HL-60 (cell line): ENCODE data around the gene FAF1.

ENCODE experiments used
- TF ChIP-seq, protein P1 (sequence below): IDR thresholded peaks from 2 replicates; pipeline ENCODE4 v1.6.1; 2012; ENCODE audit warnings: low read depth; ENCODE audit not compliant: insufficient replicate concordance
- TF ChIP-seq, protein P2 (sequence below): IDR thresholded peaks from one replicate; pipeline ENCODE4 v1.5.1; 2011; ENCODE audit warnings: low read length, control low read depth, inconsistent platforms; ENCODE audit not compliant: insufficient read depth

- TF ChIP-seq, protein P1, sequence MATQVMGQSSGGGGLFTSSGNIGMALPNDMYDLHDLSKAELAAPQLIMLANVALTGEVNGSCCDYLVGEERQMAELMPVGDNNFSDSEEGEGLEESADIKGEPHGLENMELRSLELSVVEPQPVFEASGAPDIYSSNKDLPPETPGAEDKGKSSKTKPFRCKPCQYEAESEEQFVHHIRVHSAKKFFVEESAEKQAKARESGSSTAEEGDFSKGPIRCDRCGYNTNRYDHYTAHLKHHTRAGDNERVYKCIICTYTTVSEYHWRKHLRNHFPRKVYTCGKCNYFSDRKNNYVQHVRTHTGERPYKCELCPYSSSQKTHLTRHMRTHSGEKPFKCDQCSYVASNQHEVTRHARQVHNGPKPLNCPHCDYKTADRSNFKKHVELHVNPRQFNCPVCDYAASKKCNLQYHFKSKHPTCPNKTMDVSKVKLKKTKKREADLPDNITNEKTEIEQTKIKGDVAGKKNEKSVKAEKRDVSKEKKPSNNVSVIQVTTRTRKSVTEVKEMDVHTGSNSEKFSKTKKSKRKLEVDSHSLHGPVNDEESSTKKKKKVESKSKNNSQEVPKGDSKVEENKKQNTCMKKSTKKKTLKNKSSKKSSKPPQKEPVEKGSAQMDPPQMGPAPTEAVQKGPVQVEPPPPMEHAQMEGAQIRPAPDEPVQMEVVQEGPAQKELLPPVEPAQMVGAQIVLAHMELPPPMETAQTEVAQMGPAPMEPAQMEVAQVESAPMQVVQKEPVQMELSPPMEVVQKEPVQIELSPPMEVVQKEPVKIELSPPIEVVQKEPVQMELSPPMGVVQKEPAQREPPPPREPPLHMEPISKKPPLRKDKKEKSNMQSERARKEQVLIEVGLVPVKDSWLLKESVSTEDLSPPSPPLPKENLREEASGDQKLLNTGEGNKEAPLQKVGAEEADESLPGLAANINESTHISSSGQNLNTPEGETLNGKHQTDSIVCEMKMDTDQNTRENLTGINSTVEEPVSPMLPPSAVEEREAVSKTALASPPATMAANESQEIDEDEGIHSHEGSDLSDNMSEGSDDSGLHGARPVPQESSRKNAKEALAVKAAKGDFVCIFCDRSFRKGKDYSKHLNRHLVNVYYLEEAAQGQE = no peak
- TF ChIP-seq, protein P2, sequence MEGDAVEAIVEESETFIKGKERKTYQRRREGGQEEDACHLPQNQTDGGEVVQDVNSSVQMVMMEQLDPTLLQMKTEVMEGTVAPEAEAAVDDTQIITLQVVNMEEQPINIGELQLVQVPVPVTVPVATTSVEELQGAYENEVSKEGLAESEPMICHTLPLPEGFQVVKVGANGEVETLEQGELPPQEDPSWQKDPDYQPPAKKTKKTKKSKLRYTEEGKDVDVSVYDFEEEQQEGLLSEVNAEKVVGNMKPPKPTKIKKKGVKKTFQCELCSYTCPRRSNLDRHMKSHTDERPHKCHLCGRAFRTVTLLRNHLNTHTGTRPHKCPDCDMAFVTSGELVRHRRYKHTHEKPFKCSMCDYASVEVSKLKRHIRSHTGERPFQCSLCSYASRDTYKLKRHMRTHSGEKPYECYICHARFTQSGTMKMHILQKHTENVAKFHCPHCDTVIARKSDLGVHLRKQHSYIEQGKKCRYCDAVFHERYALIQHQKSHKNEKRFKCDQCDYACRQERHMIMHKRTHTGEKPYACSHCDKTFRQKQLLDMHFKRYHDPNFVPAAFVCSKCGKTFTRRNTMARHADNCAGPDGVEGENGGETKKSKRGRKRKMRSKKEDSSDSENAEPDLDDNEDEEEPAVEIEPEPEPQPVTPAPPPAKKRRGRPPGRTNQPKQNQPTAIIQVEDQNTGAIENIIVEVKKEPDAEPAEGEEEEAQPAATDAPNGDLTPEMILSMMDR = no peak
Observed at GRCh38 chr1:50973255-50973654, 13.2 kb upstream of the FAF1 start.
